ENCODE results near the gene ICE1. TPM values are rescaled to one million over a fixed set of nuclear protein-coding genes. Genes with fewer than 3 reads are reported as not detected.

Gene ICE1
- polyA plus RNA-seq, 1 donor (not counting 4 experiments of a cell fraction or from before 2014, with no cell fraction given), result 18.4 TPM

DNA sequence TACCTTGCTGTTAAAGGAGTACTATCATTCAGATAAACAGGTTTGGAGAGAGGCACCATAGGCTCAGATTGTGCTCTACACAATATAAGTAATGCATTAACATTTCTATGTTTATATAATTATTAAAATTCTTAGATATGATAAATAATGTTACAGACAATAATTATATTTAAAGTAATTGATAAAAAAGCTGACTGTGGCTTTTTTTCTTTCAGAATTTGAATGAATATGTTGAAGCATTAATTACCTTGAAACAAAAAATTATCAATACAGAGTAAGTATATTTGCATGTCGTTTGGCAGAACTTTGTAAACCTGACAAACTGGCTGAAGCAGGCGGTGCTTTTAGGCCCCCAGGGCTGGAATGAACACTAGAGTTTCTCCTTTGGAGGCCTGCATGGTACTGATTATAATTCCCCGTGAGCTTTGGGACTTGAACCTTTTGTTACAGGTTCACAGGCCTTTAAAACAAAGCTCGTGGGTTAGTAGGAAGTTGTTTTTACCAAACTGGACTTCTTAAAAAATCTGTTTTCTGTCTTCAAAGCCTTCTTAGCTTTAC lies 13.8 kb downstream of the ICE1 start:
- Histone ChIP-seq H3K4me2 (ENCODE audit: control insufficient read depth, extremely low read depth, insufficient read depth, low read depth, low read length) (no peak overlapping the region), H3K9ac (ENCODE audit: control insufficient read depth, extremely low read depth, insufficient read depth, low read length) (no peak overlapping the region), H3K27ac (ENCODE audit: control insufficient read depth, insufficient read depth, low read length) (no peak overlapping the region), H3K4me1 (ENCODE audit: control insufficient read depth, extremely low read depth, insufficient read depth, low read length) (peaks cover 6% of the 10 kb centered on the region), H3K9me3 (ENCODE audit: control insufficient read depth, low read depth, low read length) (no peaks in the 10 kb centered on the region), H4K20me1 (ENCODE audit: control insufficient read depth, extremely low read depth, insufficient read depth, low read length) (peaks cover 2% of the 10 kb centered on the region), H3K27me3 (ENCODE audit: control insufficient read depth, extremely low read depth, insufficient read depth, low read length) (no peaks in the 10 kb centered on the region), H3K9me1 (ENCODE audit: control insufficient read depth, extremely low read depth, insufficient read depth, low read length) (no peaks in the 10 kb centered on the region), H3K36me3 (ENCODE audit: control insufficient read depth in 2 of 2, extremely low read depth in 1 of 2, insufficient read depth in 2 of 2, low read length in 2 of 2) (peaks cover 1 to 2% of the 10 kb centered on the region in 2 experiments), H2AFZ (ENCODE audit: control insufficient read depth, low read length) (no peak overlapping the region), H3K79me2 (ENCODE audit: control insufficient read depth, insufficient read depth, low read length) (peaks cover 51% of the 10 kb centered on the region), H3K4me3 (ENCODE audit: control insufficient read depth in 2 of 3, extremely low read depth in 1 of 3, insufficient read depth in 2 of 3, low read depth in 1 of 3, low read length in 3 of 3) (no peak overlapping the region)
- FAIRE-seq (no peak), DNase-seq (ENCODE audit: low read depth, low spot score) (no peak)
- TF ChIP-seq, protein P1, sequence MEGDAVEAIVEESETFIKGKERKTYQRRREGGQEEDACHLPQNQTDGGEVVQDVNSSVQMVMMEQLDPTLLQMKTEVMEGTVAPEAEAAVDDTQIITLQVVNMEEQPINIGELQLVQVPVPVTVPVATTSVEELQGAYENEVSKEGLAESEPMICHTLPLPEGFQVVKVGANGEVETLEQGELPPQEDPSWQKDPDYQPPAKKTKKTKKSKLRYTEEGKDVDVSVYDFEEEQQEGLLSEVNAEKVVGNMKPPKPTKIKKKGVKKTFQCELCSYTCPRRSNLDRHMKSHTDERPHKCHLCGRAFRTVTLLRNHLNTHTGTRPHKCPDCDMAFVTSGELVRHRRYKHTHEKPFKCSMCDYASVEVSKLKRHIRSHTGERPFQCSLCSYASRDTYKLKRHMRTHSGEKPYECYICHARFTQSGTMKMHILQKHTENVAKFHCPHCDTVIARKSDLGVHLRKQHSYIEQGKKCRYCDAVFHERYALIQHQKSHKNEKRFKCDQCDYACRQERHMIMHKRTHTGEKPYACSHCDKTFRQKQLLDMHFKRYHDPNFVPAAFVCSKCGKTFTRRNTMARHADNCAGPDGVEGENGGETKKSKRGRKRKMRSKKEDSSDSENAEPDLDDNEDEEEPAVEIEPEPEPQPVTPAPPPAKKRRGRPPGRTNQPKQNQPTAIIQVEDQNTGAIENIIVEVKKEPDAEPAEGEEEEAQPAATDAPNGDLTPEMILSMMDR (optimal IDR thresholded peaks at IDR 0.05 in 1 of 3, IDR thresholded peaks at IDR 0.05 in 1 of 3, conservative IDR thresholded peaks at IDR 0.05 in 1 of 3; ENCODE audit: extremely low read depth in 1 of 3, insufficient read depth in 2 of 3, low read length in 3 of 3), result no peak
- TF ChIP-seq EZH2 (IDR thresholded peaks at IDR 0.05; ENCODE audit: low read length), result no peak
- dilution Hi-C loops (cut with MboI; ENCODE audit: extremely low pct_ligation_motif_present, low sequenced_read_pairs), result no loop called here

DNA sequence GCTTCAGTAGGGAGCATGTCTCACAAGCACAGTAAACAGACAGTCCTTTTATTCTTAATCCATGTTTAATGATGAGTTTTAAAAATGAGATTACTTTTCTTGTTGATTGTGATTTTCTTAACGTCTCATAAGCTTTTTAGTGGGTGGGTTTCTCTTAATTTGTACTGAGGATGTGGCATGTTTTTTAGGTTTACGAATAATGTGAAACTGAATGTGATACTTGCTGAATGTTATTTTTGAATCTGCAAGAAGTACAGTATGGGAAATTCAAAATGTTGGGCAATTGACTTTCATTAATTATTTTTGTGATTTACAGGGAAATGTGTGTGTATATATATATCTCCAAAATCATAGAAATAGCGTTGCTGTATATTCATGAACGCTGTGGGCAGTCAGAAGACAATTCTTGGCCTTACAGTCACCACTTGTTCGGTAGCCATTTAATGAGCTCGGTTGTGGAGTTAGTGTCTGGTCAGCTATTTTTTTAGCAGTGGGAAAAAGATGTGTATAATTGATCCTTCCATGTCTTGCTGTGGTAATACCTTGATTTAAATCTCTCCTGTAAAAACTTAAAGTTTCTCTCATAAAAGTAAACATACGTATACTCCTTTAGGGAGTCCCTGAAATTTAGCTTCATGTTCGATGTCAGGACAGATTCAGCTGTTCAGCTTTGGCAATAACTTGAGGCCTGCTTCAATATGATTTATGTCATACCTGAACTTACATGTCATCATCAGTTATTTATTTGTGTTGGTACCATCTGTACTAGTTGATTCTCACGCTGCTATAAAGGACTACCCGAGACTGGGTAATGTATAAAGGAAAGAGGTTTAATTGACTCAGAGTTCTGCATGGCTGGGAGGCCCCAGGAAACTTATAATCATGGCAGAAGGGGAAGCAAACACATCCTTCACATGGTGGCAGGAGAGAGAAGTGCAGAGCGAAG lies 15.0 kb downstream of the ICE1 start:
- peaks cover 2% of the 10 kb centered on the region for H4K20me1 ChIP-seq (ENCODE audit: control insufficient read depth, extremely low read depth, insufficient read depth, low read length)
- no peak overlapping the region for H2AFZ ChIP-seq (ENCODE audit: control insufficient read depth, low read length)
- peaks cover 2 to 5% of the 10 kb centered on the region in 2 experiments for H3K36me3 ChIP-seq (ENCODE audit: control insufficient read depth in 2 of 2, extremely low read depth in 1 of 2, insufficient read depth in 2 of 2, low read length in 2 of 2)
- TF ChIP-seq, protein P1 (optimal IDR thresholded peaks at IDR 0.05 in 1 of 3, IDR thresholded peaks at IDR 0.05 in 1 of 3, conservative IDR thresholded peaks at IDR 0.05 in 1 of 3; ENCODE audit: extremely low read depth in 1 of 3, insufficient read depth in 2 of 3, low read length in 3 of 3), result no peak
- TF ChIP-seq EZH2 (IDR thresholded peaks at IDR 0.05; ENCODE audit: low read length), result no peak
- no peak overlapping the region for H3K27ac ChIP-seq (ENCODE audit: control insufficient read depth, insufficient read depth, low read length)
- H3K9me1 ChIP-seq (ENCODE audit: control insufficient read depth, extremely low read depth, insufficient read depth, low read length), result no peaks in the 10 kb centered on the region
- no peaks in the 10 kb centered on the region for H3K9me3 ChIP-seq (ENCODE audit: control insufficient read depth, low read depth, low read length)
- no peak for DNase-seq (ENCODE audit: low read depth, low spot score)
- peaks cover 41% of the 10 kb centered on the region for H3K79me2 ChIP-seq (ENCODE audit: control insufficient read depth, insufficient read depth, low read length)
- H3K9ac ChIP-seq (ENCODE audit: control insufficient read depth, extremely low read depth, insufficient read depth, low read length), result no peak overlapping the region
- no peaks in the 10 kb centered on the region for H3K4me1 ChIP-seq (ENCODE audit: control insufficient read depth, extremely low read depth, insufficient read depth, low read length)
- no peak overlapping the region for H3K4me2 ChIP-seq (ENCODE audit: control insufficient read depth, extremely low read depth, insufficient read depth, low read depth, low read length)
- H3K4me3 ChIP-seq (ENCODE audit: control insufficient read depth in 2 of 3, extremely low read depth in 1 of 3, insufficient read depth in 2 of 3, low read depth in 1 of 3, low read length in 3 of 3), result no peak overlapping the region
- no peaks in the 10 kb centered on the region for H3K27me3 ChIP-seq (ENCODE audit: control insufficient read depth, extremely low read depth, insufficient read depth, low read length)
- dilution Hi-C loops (cut with MboI; ENCODE audit: extremely low pct_ligation_motif_present, low sequenced_read_pairs), result no loop called here
- no peak for FAIRE-seq
